GM12872 (cell line): ENCODE results near the gene NODAL.
A peak's percentile ranks its signal among the peaks of the same experiment; 100 is the strongest.

ENCODE experiments used
- TF ChIP-seq, protein P1 (sequence below): IDR thresholded peaks from 3 replicates; pipeline ENCODE4 v1.5.1; 2011; ENCODE audit warnings: low read depth, mild to moderate bottlenecking, low read length, moderate library complexity; ENCODE audit not compliant: insufficient read depth

Gene NODAL

GRCh38 chr10:70472799-70473454 lies 31.4 kb upstream of the NODAL start:
- TF ChIP-seq, protein P1, sequence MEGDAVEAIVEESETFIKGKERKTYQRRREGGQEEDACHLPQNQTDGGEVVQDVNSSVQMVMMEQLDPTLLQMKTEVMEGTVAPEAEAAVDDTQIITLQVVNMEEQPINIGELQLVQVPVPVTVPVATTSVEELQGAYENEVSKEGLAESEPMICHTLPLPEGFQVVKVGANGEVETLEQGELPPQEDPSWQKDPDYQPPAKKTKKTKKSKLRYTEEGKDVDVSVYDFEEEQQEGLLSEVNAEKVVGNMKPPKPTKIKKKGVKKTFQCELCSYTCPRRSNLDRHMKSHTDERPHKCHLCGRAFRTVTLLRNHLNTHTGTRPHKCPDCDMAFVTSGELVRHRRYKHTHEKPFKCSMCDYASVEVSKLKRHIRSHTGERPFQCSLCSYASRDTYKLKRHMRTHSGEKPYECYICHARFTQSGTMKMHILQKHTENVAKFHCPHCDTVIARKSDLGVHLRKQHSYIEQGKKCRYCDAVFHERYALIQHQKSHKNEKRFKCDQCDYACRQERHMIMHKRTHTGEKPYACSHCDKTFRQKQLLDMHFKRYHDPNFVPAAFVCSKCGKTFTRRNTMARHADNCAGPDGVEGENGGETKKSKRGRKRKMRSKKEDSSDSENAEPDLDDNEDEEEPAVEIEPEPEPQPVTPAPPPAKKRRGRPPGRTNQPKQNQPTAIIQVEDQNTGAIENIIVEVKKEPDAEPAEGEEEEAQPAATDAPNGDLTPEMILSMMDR = no peak

- TF ChIP-seq, protein P1 = no peak
These were observed 25.5 kb upstream of the NODAL start for GRCh38 chr10:70466951-70467350.

DNA sequence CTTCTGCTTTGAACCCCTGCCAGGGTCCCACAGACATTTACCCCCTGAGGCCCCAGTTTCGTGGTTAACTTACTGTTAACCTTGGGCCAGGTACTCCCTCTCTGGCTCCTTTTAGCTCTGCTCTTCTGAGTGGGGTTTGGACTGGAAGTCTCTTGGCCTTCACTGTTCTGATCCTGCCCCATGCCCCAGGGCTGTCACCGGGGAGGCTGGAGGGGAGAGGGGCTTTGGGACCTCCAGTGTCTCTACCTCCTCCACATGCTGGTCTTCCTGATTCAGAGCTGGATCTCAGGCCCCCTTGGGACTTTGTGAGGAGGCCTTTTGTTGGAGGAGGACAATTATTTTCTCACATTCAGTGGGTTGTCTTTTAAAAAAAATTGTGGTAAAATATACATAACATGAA lies 24.4 kb upstream of the NODAL start:
- TF ChIP-seq, protein P1 = no peak

GRCh38 chr10:70465278-70465677 lies 23.8 kb upstream of the NODAL start:
- TF ChIP-seq, protein P1 = no peak

GRCh38 chr10:70462349-70462984 lies 21.0 kb upstream of the NODAL start:
- TF ChIP-seq, protein P1 = no peak

DNA sequence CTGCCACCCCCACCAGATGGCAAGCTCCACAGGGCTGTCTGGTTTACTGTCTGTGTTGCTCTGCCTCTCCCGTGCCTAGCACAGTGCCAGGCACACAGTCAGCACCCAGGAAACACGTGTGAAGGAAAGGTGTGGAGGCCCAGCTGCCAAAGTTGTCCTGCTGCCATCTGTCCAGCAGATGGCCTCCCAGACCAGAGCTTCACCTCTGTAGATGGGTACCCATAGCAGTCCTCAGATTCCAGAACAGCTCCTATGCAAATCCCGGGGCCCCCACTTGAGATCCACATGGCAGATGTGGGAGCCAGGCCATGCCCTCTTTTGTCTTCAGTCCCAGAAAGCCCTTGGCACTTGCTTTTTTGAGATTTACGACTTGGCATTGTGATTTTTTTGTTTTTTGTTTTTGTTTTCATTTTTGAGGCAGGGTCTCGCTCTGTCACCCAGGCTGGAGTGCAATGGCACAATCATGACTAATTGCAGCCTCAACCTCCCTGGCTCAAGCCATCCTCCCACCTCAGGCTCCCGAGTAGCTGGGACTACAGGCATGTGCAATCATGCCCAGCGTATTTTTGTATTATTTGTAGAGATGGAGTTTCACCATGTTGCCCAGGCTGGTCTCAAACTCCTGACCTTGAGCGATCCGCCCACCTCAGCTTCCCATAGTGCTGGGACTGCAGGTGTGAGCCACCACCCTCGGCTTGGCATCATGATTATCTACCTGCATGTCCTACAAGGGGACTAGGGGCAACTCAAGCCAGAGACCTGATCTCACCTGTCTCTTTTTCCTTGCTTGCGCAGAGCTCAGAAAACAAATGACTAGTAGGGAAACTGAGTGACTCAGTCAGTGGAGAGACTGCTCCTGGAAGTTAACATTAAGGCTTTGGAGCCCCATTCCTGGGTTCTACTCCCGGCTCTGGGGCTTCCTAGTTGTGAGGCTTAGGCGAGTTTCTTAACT lies 20.2 kb upstream of the NODAL start:
- TF ChIP-seq, protein P1 = peak; percentile 92
